Measurements from ENCODE around the gene METTL25B. TPM values are rescaled to one million over a fixed set of nuclear protein-coding genes. Genes with fewer than 3 reads are reported as not detected.

METTL25B gene
- total RNA-seq, 1 donor from 2014 or later: 56.7 TPM

GRCh38 chr1:156781585-156782186, 53.4 kb downstream of the METTL25B start:
- no peak for DNase-seq
- peaks cover 20% of the 10 kb centered on the region for H3K4me1 Mint-ChIP-seq
- peaks cover 58% of the 10 kb centered on the region for H3K36me3 Mint-ChIP-seq (ENCODE audit: low read depth)
- TF ChIP-seq CTCF (IDR thresholded peaks at IDR 0.05): no peak
- no peaks in the 10 kb centered on the region for H3K27me3 Mint-ChIP-seq
- POLR2A ChIA-PET: no interaction called here
- CTCF ChIA-PET: interaction anchor here (1.2 to 1.4 kb wide), 2 partner anchors 56 to 92 kb away, joined by 3 to 7 read pairs; no protein-coding TSS in a partner anchor
- no peak overlapping the region for H3K27ac Mint-ChIP-seq
- intact Hi-C loops (cut with micrococcal nuclease): no loop called here
- ATAC-seq (ENCODE audit: low read depth): no peak
- no peak overlapping the region for H3K4me3 Mint-ChIP-seq
- H3K9me3 Mint-ChIP-seq: no peaks in the 10 kb centered on the region

- peaks cover 7% of the 10 kb centered on the region for H3K4me1 Mint-ChIP-seq
- ChIA-PET CTCF (no interaction called here), POLR2A (interaction anchor here (0.7 kb wide), 1 partner anchor 18 kb away, joined by 3 read pairs; the partner anchor contains the start of gene PRCC)
- peaks cover 78% of the 10 kb centered on the region for H3K36me3 Mint-ChIP-seq (ENCODE audit: low read depth)
- H3K4me3 Mint-ChIP-seq: no peak overlapping the region
- no peaks in the 10 kb centered on the region for H3K9me3 Mint-ChIP-seq
- no peak for DNase-seq
- no peak overlapping the region for H3K27ac Mint-ChIP-seq
- TF ChIP-seq CTCF (IDR thresholded peaks at IDR 0.05): no peak
- intact Hi-C loops (cut with micrococcal nuclease): no loop called here
- no peak for ATAC-seq (ENCODE audit: low read depth)
- no peaks in the 10 kb centered on the region for H3K27me3 Mint-ChIP-seq
Measured at GRCh38 chr1:156785458-156785857, 57.2 kb downstream of the METTL25B start.

Other genes starting within 250 kb of the METTL25B start
- gene MEF2D, start 227.7 kb upstream of the METTL25B start, total RNA-seq: 101 and 114 TPM in 2 replicates
- 0.22 and 0.29 TPM in 2 replicates for gene IQGAP3, start 155.9 kb upstream of the METTL25B start, total RNA-seq
- 19.6 TPM in 2 replicates for gene TTC24, start 148.7 kb upstream of the METTL25B start, total RNA-seq
- gene NAXE, start 136.7 kb upstream of the METTL25B start, total RNA-seq: 75.6 and 84.5 TPM in 2 replicates
- 64.6 and 71.8 TPM in 2 replicates for gene GPATCH4, start 127.0 kb upstream of the METTL25B start, total RNA-seq
- not detected in 2 replicates for gene HAPLN2, start 109.1 kb upstream of the METTL25B start, total RNA-seq
- gene BCAN, start 86.4 kb upstream of the METTL25B start, total RNA-seq: 0.27 and 0.51 TPM in 2 replicates
- not detected in 2 replicates for gene NES, start 51.1 kb upstream of the METTL25B start, total RNA-seq
- gene CRABP2, start 22.9 kb upstream of the METTL25B start, total RNA-seq: 0.55 and 0.66 TPM in 2 replicates
- gene ISG20L2, start 297 bp downstream of the METTL25B start, total RNA-seq: 50.8 and 53.0 TPM in 2 replicates
- 65.8 and 83.7 TPM in 2 replicates for gene MRPL24, start 12.6 kb downstream of the METTL25B start, total RNA-seq
- gene HDGF, start 23.2 kb downstream of the METTL25B start, total RNA-seq: 107 and 113 TPM in 2 replicates
- 80.4 and 81.4 TPM in 2 replicates for gene PRCC, start 39.1 kb downstream of the METTL25B start, total RNA-seq
- 1.7 and 2.3 TPM in 2 replicates for gene SH2D2A, start 88.4 kb downstream of the METTL25B start, total RNA-seq
- gene INSRR, start 130.6 kb downstream of the METTL25B start, total RNA-seq: not detected in 2 replicates
- gene NTRK1, start 132.4 kb downstream of the METTL25B start, total RNA-seq: 0.11 TPM in 1 of 2 replicates, not detected in the other
- gene PEAR1, start 165.2 kb downstream of the METTL25B start, total RNA-seq: not detected in 2 replicates
- gene LRRC71, start 192.2 kb downstream of the METTL25B start, total RNA-seq: not detected in 2 replicates

Measured in activated B cell treated with CpG ODN at 0.5 μM for 24 hours (primary cell).